ENCODE data around the gene PPP1R3F. TPM values are rescaled to one million over a fixed set of nuclear protein-coding genes. Genes with fewer than 3 reads are reported as not detected.

PPP1R3F gene
- total and polyA plus RNA-seq, 9 of the 15 experiments (the other 6 are each of a cell fraction or from before 2014, with no cell fraction given), result 0.03 to 0.91 (median 0.43) TPM; not detected in 1

DNA sequence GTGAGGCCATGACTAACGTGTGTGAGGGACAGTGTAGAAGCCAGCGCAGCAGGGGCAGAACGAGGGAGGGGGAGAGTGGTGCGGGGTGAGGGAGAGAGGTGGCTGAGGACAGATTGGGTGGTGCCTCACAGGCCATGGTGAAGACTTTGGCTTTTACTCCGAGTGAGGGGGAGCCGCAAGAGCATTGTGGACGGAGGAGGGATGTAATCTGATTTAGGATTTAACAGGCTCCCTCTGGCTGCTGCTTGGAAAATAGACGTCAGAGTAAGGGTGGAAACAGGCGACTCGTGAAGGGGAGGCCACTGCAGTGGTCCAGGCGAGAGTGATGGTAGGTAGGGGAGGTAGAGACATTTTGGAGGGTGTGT lies 13.0 kb downstream of the PPP1R3F start (continued):
- TF ChIP-seq, protein P1, sequence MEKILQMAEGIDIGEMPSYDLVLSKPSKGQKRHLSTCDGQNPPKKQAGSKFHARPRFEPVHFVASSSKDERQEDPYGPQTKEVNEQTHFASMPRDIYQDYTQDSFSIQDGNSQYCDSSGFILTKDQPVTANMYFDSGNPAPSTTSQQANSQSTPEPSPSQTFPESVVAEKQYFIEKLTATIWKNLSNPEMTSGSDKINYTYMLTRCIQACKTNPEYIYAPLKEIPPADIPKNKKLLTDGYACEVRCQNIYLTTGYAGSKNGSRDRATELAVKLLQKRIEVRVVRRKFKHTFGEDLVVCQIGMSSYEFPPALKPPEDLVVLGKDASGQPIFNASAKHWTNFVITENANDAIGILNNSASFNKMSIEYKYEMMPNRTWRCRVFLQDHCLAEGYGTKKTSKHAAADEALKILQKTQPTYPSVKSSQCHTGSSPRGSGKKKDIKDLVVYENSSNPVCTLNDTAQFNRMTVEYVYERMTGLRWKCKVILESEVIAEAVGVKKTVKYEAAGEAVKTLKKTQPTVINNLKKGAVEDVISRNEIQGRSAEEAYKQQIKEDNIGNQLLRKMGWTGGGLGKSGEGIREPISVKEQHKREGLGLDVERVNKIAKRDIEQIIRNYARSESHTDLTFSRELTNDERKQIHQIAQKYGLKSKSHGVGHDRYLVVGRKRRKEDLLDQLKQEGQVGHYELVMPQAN (IDR thresholded peaks at IDR 0.05; ENCODE audit: borderline replicate concordance), result 0 out of 2 replicates have a peak, but pooled peaks have one; percentile 29
- TF ChIP-seq BHLHE40 (IDR thresholded peaks at IDR 0.05; ENCODE audit: low read length), result 0 out of 2 replicates have a peak, but pooled peaks have one; percentile 12
- no peak for TF ChIP-seq LEF1 (IDR thresholded peaks at IDR 0.05)
- TF ChIP-seq HDAC2 (IDR thresholded peaks at IDR 0.05), result 0 out of 2 replicates have a peak, but pooled peaks have one; percentile 26
- TF ChIP-seq, protein P2, sequence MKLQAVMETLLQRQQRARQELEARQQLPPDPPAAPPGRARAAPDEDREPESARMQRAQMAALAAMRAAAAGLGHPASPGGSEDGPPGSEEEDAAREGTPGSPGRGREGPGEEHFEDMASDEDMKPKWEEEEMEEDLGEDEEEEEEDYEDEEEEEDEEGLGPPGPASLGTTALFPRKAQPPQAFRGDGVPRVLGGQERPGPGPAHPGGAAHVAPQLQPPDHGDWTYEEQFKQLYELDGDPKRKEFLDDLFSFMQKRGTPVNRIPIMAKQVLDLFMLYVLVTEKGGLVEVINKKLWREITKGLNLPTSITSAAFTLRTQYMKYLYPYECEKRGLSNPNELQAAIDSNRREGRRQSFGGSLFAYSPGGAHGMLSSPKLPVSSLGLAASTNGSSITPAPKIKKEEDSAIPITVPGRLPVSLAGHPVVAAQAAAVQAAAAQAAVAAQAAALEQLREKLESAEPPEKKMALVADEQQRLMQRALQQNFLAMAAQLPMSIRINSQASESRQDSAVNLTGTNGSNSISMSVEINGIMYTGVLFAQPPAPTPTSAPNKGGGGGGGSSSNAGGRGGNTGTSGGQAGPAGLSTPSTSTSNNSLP (IDR thresholded peaks at IDR 0.05; ENCODE audit: borderline replicate concordance, low read depth, low read length), result 0 out of 2 replicates have a peak, but pooled peaks have one; percentile 19
- TF ChIP-seq, protein P3, sequence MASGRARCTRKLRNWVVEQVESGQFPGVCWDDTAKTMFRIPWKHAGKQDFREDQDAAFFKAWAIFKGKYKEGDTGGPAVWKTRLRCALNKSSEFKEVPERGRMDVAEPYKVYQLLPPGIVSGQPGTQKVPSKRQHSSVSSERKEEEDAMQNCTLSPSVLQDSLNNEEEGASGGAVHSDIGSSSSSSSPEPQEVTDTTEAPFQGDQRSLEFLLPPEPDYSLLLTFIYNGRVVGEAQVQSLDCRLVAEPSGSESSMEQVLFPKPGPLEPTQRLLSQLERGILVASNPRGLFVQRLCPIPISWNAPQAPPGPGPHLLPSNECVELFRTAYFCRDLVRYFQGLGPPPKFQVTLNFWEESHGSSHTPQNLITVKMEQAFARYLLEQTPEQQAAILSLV (tag; IDR thresholded peaks at IDR 0.05), result no peak
- TF ChIP-seq SETDB1 (IDR thresholded peaks at IDR 0.05; ENCODE audit: low read length), result no peak
- no peak for TF ChIP-seq ZNF584 (CRISPR knock-in tag; IDR thresholded peaks at IDR 0.05; ENCODE audit: low read depth)
- TF ChIP-seq ZNF75A (CRISPR knock-in tag; IDR thresholded peaks at IDR 0.05), result no peak
- 0 out of 4 replicates have a peak, but pooled peaks of 1 of the 2 experiments have one; percentile 26 for TF ChIP-seq MAZ (CRISPR knock-in tag; conservative IDR thresholded peaks at IDR 0.05 in 1 of 2, IDR thresholded peaks at IDR 0.05 in 1 of 2)
- no peak for TF ChIP-seq ZFPM2 (CRISPR knock-in tag; IDR thresholded peaks at IDR 0.05)
- TF ChIP-seq, protein P4, sequence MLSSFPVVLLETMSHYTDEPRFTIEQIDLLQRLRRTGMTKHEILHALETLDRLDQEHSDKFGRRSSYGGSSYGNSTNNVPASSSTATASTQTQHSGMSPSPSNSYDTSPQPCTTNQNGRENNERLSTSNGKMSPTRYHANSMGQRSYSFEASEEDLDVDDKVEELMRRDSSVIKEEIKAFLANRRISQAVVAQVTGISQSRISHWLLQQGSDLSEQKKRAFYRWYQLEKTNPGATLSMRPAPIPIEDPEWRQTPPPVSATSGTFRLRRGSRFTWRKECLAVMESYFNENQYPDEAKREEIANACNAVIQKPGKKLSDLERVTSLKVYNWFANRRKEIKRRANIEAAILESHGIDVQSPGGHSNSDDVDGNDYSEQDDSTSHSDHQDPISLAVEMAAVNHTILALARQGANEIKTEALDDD (IDR thresholded peaks at IDR 0.05), result no peak
- TF ChIP-seq ATF7 (IDR thresholded peaks at IDR 0.05), result no peak; the same call in 1 of the 2 replicates
- TF ChIP-seq E2F3 (CRISPR knock-in tag; IDR thresholded peaks at IDR 0.05), result no peak
- no peak; the same call in 1 of the 2 replicates for TF ChIP-seq CC2D1A (IDR thresholded peaks at IDR 0.05)

Measured in K562 (cell line).